GM12878 (cell line): Measurements from ENCODE around the gene PTAFR. TPM values are rescaled to one million over a fixed set of nuclear protein-coding genes. Genes with fewer than 3 reads are reported as not detected.

Experiments used
- BCL11A ChIP-seq: IDR thresholded peaks from 2 replicates; pipeline ENCODE4 v1.6.1; 2011; ENCODE audit warnings: low read depth, low read length
- BHLHE40 ChIP-seq, 2 experiments: fragments of 450-650 bp in 1 of 2; IDR thresholded peaks; 2 replicates each; pipeline ENCODE4 v1.6.1; 2011 to 2017; ENCODE audit warnings: low read depth in 2 of 2, borderline replicate concordance in 1 of 2, improper control_type of control experiment in 1 of 2, low read length in 1 of 2, mild to moderate bottlenecking in 1 of 2
- EED ChIP-seq: sonication (generic); IDR thresholded peaks from 2 replicates; pipeline ENCODE4 v1.6.1; 2016; ENCODE audit warnings: antibody characterized with exemption, low read depth
- EP300 ChIP-seq, 2 experiments: fragments of 150-350 bp in 1 of 2; IDR thresholded peaks; 2 replicates each; pipeline ENCODE4 v1.6.1; 2011 to 2012; ENCODE audit warnings: low read depth in 2 of 2, low read length in 2 of 2, borderline replicate concordance in 1 of 2, improper control_type of control experiment in 1 of 2, inconsistent platforms in 1 of 2; ENCODE audit not compliant: control insufficient read depth in 1 of 2
- HDGF ChIP-seq: fragments of 450-650 bp; IDR thresholded peaks from 2 replicates; pipeline ENCODE4 v1.6.1; 2016; ENCODE audit warnings: antibody characterized with exemption
- MTA2 ChIP-seq: fragments of 450-650 bp; IDR thresholded peaks from 2 replicates; pipeline ENCODE4 v1.6.1; 2016; ENCODE audit warnings: low read depth, mild to moderate bottlenecking, moderate library complexity
- MYC ChIP-seq: IDR thresholded peaks from 2 replicates; pipeline ENCODE4 v1.6.1; 2011; ENCODE audit warnings: mild to moderate bottlenecking, low read length, moderate library complexity, inconsistent platforms; ENCODE audit not compliant: insufficient read depth, insufficient replicate concordance, insufficient read length, severe bottlenecking
- NR2C1 ChIP-seq: fragments of 450-650 bp; IDR thresholded peaks from 2 replicates; pipeline ENCODE4 v1.6.1; 2017; ENCODE audit warnings: antibody characterized with exemption, mild to moderate bottlenecking, moderate library complexity
- NRF1 ChIP-seq: conservative IDR thresholded peaks from 2 replicates; pipeline ENCODE4 v1.6.1; 2011; ENCODE audit warnings: mild to moderate bottlenecking, low read depth, low read length, improper control_type of control experiment
- POLR2A ChIP-seq: IDR thresholded peaks from 2 replicates; pipeline ENCODE4 v1.6.1; 2011; ENCODE audit warnings: low read depth, mild to moderate bottlenecking, low read length
- POU2F2 ChIP-seq: IDR thresholded peaks from 3 replicates; pipeline ENCODE4 v1.6.1; 2011; ENCODE audit warnings: low read depth, mild to moderate bottlenecking, low read length, borderline replicate concordance
- RB1 ChIP-seq: fragments of 450-650 bp; formaldehyde crosslinking; IDR thresholded peaks from 2 replicates; pipeline ENCODE4 v1.6.1; 2017; ENCODE audit warnings: mild to moderate bottlenecking, borderline replicate concordance
- RELB ChIP-seq: fragments of 450-650 bp; IDR thresholded peaks from 2 replicates; pipeline ENCODE4 v1.6.1; 2017; ENCODE audit warnings: low read depth, mild to moderate bottlenecking, moderate library complexity
- RUNX3 ChIP-seq: IDR thresholded peaks from 2 replicates; pipeline ENCODE4 v1.6.1; 2012; ENCODE audit warnings: low read length, inconsistent platforms
- SMARCA5 ChIP-seq: fragments of 450-650 bp; IDR thresholded peaks from 2 replicates; pipeline ENCODE4 v1.6.1; 2017; ENCODE audit warnings: mild to moderate bottlenecking
- SPI1 ChIP-seq: IDR thresholded peaks from 2 replicates; pipeline ENCODE4 v1.6.1; 2011; ENCODE audit warnings: low read depth, mild to moderate bottlenecking, low read length, moderate library complexity, borderline replicate concordance; ENCODE audit not compliant: insufficient read depth
- TAF1 ChIP-seq: IDR thresholded peaks from 2 replicates; pipeline ENCODE4 v1.6.1; 2011; ENCODE audit warnings: mild to moderate bottlenecking, low read depth, low read length, borderline replicate concordance
- ZBTB4 ChIP-seq: fragments of 450-650 bp; formaldehyde crosslinking; IDR thresholded peaks from 2 replicates; pipeline ENCODE4 v1.4.0; 2022; ENCODE audit warnings: mild to moderate bottlenecking, moderate library complexity
- ZBTB40 ChIP-seq: fragments of 450-650 bp; IDR thresholded peaks from 2 replicates; pipeline ENCODE4 v1.6.1; 2016; ENCODE audit warnings: mild to moderate bottlenecking, moderate library complexity, borderline replicate concordance
- polyA plus RNA-seq, 11 experiments: library from polyadenylated mRNA; depleted of rRNA in 4 of 11; unstranded in 6 of 11; stranded (reverse) in 5 of 11; fragments of >200 nt; fragmentation: Nextera tagmentation in 4 of 11; fragmentation: Illumina TruSeq in 1 of 11; extraction: Ambion mirVana in 4 of 11; extraction: Trizol in 1 of 11; gene quantifications; 1 replicate in 1 of 11; 2 replicates in 10 of 11; pipeline versions ENCODE4 v1.2.1 to v1.2.3, GENCODE V29; 2011 to 2016; ENCODE audit warnings: inconsistent platforms in 2 of 11, missing spikeins in 2 of 11, low read depth in 1 of 11
- total RNA-seq, 4 experiments: library from RNA; depleted of rRNA in 3 of 4; stranded (reverse); fragments of >200 nt in 3 of 4; fragmentation: Illumina TruSeq in 1 of 4; extraction: Trizol in 1 of 4; gene quantifications; 2 replicates each; pipeline versions ENCODE4 v1.2.1 to v1.2.3, GENCODE V29; 2013 to 2021

Gene PTAFR
- total and polyA plus RNA-seq, 10 of the 15 experiments (the other 5 are each of a cell fraction or from before 2014, with no cell fraction given), result 17.5 to 251 (median 27.7) TPM

GRCh38 chr1:28176492-28177470 is at the start of gene PTAFR (continued):
- TF ChIP-seq NR2C1, result no peak
- no peak for TF ChIP-seq MYC
- peak; percentile 35; the same call in 1 of the 2 replicates for TF ChIP-seq ZBTB40
- peak; percentile 83 for TF ChIP-seq RUNX3
- TF ChIP-seq EED, result peak; percentile 68
- TF ChIP-seq HDGF, result peak; percentile 94
- TF ChIP-seq ZBTB4 (CRISPR knock-in tag), result no peak
- TF ChIP-seq NRF1, result no peak
- TF ChIP-seq BCL11A, result peak; percentile 72
- TF ChIP-seq SMARCA5, result peak; percentile 54; the same call in 1 of the 2 replicates
- peak; percentile 44 to 51; a peak in 2 of 4 replicates for TF ChIP-seq EP300 (IDR thresholded peaks at IDR 0.05; ENCODE audit: borderline replicate concordance in 1 of 2, control insufficient read depth in 1 of 2, low read depth in 2 of 2, low read length in 2 of 2)
- peak; percentile 15; the same call in 1 of the 3 replicates for TF ChIP-seq POU2F2
- TF ChIP-seq SPI1, result peak; percentile 92
- TF ChIP-seq POLR2A, result peak; percentile 70
- TF ChIP-seq RB1, result peak; percentile 88; the same call in 1 of the 2 replicates
- peak; percentile 68 for TF ChIP-seq MTA2
- peak; percentile 63 to 68 for TF ChIP-seq BHLHE40 (IDR thresholded peaks at IDR 0.05; ENCODE audit: borderline replicate concordance in 1 of 2, low read depth in 2 of 2, low read length in 1 of 2)
- peak; percentile 67 for TF ChIP-seq RELB
- peak; percentile 64; the same call in 1 of the 2 replicates for TF ChIP-seq TAF1
